CD4-positive, alpha-beta T cell (primary cell): ENCODE measurements around the gene CYP3A5. TPM values are rescaled to one million over a fixed set of nuclear protein-coding genes. Genes with fewer than 3 reads are reported as not detected.
A peak's percentile ranks its signal among the peaks of the same experiment; 100 is the strongest.
"Not testable (repeated sequence)": the region's sequence is repeated elsewhere in the genome, so short reads cannot be mapped to it uniquely, and the experiment has no call there.

Source experiments
- ATAC-seq: fragments of 200-7000 bp; cut with Tn5 transposase; one replicate; pipeline ENCODE4 v1.10.0; 2022; ENCODE audit warnings: mild to moderate bottlenecking; ENCODE audit not compliant: poor library complexity
- CTCF ChIA-PET: fragments of 350-600 bp; sonication (Branson Sonifier 250); formaldehyde crosslinking; loops from one replicate; lab custom pipeline; 2021; ENCODE audit warnings: antibody characterized with exemption, inconsistent platforms; lab: Charles Lee
- POLR2A ChIA-PET: fragments of 350-600 bp; sonication (Branson Sonifier 250); formaldehyde crosslinking; loops from one replicate; lab custom pipeline; 2021; ENCODE audit warnings: antibody characterized with exemption, inconsistent platforms; lab: Charles Lee
- DNase-seq, 14 experiments: peaks; one replicate each; pipeline ENCODE4 v3.0.0-alpha.2; 2013 to 2020; ENCODE audit warnings: mixed read lengths in 2 of 14
- H3K27ac ChIP-seq, 2 donors: one replicate each; pipeline versions ENCODE4 v1.5.1 to v1.7.0; 2013; ENCODE audit warnings: low read length in 2 of 2, low read depth in 1 of 2, mild to moderate bottlenecking in 1 of 2
- H3K27me3 ChIP-seq, 2 experiments: 1 replicate in 1 of 2; 2 replicates in 1 of 2; pipeline versions ENCODE4 v1.6.1 to v1.7.0; 2013; ENCODE audit warnings: low read length in 2 of 2, control low read depth in 1 of 2, mild to moderate bottlenecking in 1 of 2, moderate library complexity in 1 of 2; ENCODE audit not compliant: insufficient read depth in 2 of 2, control insufficient read depth in 1 of 2
- H3K36me3 ChIP-seq: one replicate; pipeline ENCODE4 v1.6.1; 2013; ENCODE audit warnings: low read length, control low read depth; ENCODE audit not compliant: insufficient read depth
- H3K4me1 ChIP-seq: one replicate; pipeline ENCODE4 v1.6.1; 2013; ENCODE audit warnings: low read length, control low read depth; ENCODE audit not compliant: insufficient read depth
- H3K4me3 ChIP-seq: one replicate; pipeline ENCODE4 v1.5.1; 2013; ENCODE audit warnings: mild to moderate bottlenecking, low read length, moderate library complexity
- H3K9me3 ChIP-seq, 2 experiments: 1 replicate in 1 of 2; 2 replicates in 1 of 2; pipeline versions ENCODE4 v1.6.1 to v1.7.0; 2013; ENCODE audit warnings: low read length in 2 of 2, mild to moderate bottlenecking in 2 of 2, control low read depth in 1 of 2, moderate library complexity in 1 of 2; ENCODE audit not compliant: control insufficient read depth in 1 of 2, insufficient read depth in 1 of 2
- H3K27ac Mint-ChIP-seq: one replicate; pipeline ENCODE4 v1.8.0; 2020; ENCODE audit warnings: mixed read lengths
- H3K27me3 Mint-ChIP-seq: one replicate; pipeline ENCODE4 v1.8.0; 2021; ENCODE audit warnings: mixed read lengths
- H3K36me3 Mint-ChIP-seq: one replicate; pipeline ENCODE4 v1.8.0; 2021; ENCODE audit warnings: low read depth, mixed read lengths
- H3K4me1 Mint-ChIP-seq: one replicate; pipeline ENCODE4 v1.8.0; 2021; ENCODE audit warnings: low read depth, mixed read lengths
- H3K4me3 Mint-ChIP-seq: one replicate; pipeline ENCODE4 v1.8.0; 2020; ENCODE audit warnings: mild to moderate bottlenecking, mixed read lengths
- H3K9me3 Mint-ChIP-seq: one replicate; pipeline ENCODE4 v1.8.0; 2020; ENCODE audit warnings: mixed read lengths
- intact Hi-C, 2 experiments: fragments of 100-400 bp; cut with DNase I in 1 of 2; cut with micrococcal nuclease in 1 of 2; formaldehyde crosslinking; loops; one replicate each; pipeline versions ENCODE4 v1.15.1 to v1.9.0; 2023 to 2025; cut with DNase I, micrococcal nuclease
- total RNA-seq, 174 experiments: library from RNA in 2 of 174; stranded (reverse) in 2 of 174; gene quantifications; one replicate each; pipeline ENCODE4 v1.2.3 and lab custom pipeline; 2021 to 2026
- TF ChIP-seq, protein P1 (sequence below): fragments of 200-600 bp; IDR thresholded peaks from one replicate; pipeline ENCODE4 v1.8.0; 2022; ENCODE audit warnings: antibody characterized with exemption, mild to moderate bottlenecking

CYP3A5 gene
- total RNA-seq, 2 experiments from 2014 or later = not detected

DNA sequence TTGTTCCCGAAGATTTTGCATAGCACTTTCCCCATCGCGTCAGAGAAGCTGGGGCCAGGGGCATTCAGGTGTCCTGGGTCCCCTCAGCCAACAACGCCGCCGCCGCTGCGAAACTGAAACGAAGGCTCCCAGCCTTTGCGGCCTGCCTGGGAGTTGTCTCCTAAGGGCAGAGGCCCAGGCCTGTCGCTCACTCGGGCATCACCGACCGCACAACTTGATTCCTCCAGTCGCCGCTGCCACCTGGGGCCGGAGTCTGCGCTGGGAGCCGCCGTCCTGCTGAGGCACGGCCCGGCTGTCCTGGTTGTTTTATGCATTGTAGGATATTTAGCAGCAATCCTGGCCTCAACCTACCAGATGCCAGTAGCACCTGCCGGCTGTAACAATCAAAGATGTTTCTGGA is 41.1 kb downstream of the CYP3A5 start:
- TF ChIP-seq, protein P1, sequence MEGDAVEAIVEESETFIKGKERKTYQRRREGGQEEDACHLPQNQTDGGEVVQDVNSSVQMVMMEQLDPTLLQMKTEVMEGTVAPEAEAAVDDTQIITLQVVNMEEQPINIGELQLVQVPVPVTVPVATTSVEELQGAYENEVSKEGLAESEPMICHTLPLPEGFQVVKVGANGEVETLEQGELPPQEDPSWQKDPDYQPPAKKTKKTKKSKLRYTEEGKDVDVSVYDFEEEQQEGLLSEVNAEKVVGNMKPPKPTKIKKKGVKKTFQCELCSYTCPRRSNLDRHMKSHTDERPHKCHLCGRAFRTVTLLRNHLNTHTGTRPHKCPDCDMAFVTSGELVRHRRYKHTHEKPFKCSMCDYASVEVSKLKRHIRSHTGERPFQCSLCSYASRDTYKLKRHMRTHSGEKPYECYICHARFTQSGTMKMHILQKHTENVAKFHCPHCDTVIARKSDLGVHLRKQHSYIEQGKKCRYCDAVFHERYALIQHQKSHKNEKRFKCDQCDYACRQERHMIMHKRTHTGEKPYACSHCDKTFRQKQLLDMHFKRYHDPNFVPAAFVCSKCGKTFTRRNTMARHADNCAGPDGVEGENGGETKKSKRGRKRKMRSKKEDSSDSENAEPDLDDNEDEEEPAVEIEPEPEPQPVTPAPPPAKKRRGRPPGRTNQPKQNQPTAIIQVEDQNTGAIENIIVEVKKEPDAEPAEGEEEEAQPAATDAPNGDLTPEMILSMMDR = no peak
- ChIA-PET CTCF (no interaction called here), POLR2A (no interaction called here)
- Histone ChIP-seq H3K4me1 (no peaks in the 10 kb centered on the region), H3K9me3 (no peaks in the 10 kb centered on the region), H3K4me3 (no peak overlapping the region), H3K27ac (no peak overlapping the region), H3K36me3 (peaks cover 10% of the 10 kb centered on the region), H3K27me3 (no peaks in the 10 kb centered on the region)
- ATAC-seq = no peak
- intact Hi-C loops = no loop called here
- Mint-ChIP-seq H3K27ac (no peak overlapping the region), H3K4me3 (no peak overlapping the region), H3K27me3 (no peaks in the 10 kb centered on the region), H3K36me3 (peaks cover 51% of the 10 kb centered on the region), H3K9me3 (no peaks in the 10 kb centered on the region), H3K4me1 (peaks cover 7% of the 10 kb centered on the region)
- DNase-seq = no peak

- DNase-seq, H3K9me3 Mint-ChIP-seq, H3K27ac Mint-ChIP-seq, H3K4me3 Mint-ChIP-seq, intact Hi-C loops, POLR2A ChIA-PET, H3K27ac ChIP-seq, H3K4me3 ChIP-seq, ATAC-seq, H3K27me3 ChIP-seq, H3K4me1 ChIP-seq, H3K4me1 Mint-ChIP-seq, CTCF ChIA-PET, H3K9me3 ChIP-seq, H3K27me3 Mint-ChIP-seq: not testable (repeated sequence)
- H3K36me3 ChIP-seq = peaks cover 19% of the 10 kb centered on the region
- peaks cover 49% of the 10 kb centered on the region for H3K36me3 Mint-ChIP-seq
These were observed 42.4 kb downstream of the CYP3A5 start for GRCh38 chr7:99637414-99637813.

GRCh38 chr7:99631295-99632109 is 48.3 kb downstream of the CYP3A5 start:
- ATAC-seq (no peak), DNase-seq (no peak)

More at GRCh38 chr7:99631295-99632109, 48.3 kb downstream of the CYP3A5 start:
- CTCF ChIA-PET = no interaction called here
- Histone ChIP-seq H3K27ac (no peak overlapping the region), H3K27me3 (no peaks in the 10 kb centered on the region), H3K4me3 (no peak overlapping the region), H3K36me3 (peaks cover 71% of the 10 kb centered on the region), H3K9me3 (no peaks in the 10 kb centered on the region), H3K4me1 (no peaks in the 10 kb centered on the region)
- peak overlapping the region; percentile 32 for H3K27ac Mint-ChIP-seq
- intact Hi-C loops = no loop called here
- peaks cover 14% of the 10 kb centered on the region for H3K4me1 Mint-ChIP-seq
- no peaks in the 10 kb centered on the region for H3K27me3 Mint-ChIP-seq
- no peak overlapping the region for H3K4me3 Mint-ChIP-seq
- POLR2A ChIA-PET = no interaction called here
- H3K9me3 Mint-ChIP-seq = no peaks in the 10 kb centered on the region
- peaks cover 71% of the 10 kb centered on the region for H3K36me3 Mint-ChIP-seq
- TF ChIP-seq, protein P1 = no peak
